Stimulated activated CD8-positive, alpha-beta memory T cell treated with anti-CD3 and anti-CD28 coated beads, Interleukin-7, amount 100 ng/mL, for 4 hours (primary cell): ENCODE results near the gene ATF6.

Source experiments
- DNase-seq, 2 donors: peaks; one replicate each; pipeline ENCODE4 v3.0.0-alpha.2; 2020; ENCODE audit warnings: low read depth in 2 of 2

The ATF6 gene

DNA sequence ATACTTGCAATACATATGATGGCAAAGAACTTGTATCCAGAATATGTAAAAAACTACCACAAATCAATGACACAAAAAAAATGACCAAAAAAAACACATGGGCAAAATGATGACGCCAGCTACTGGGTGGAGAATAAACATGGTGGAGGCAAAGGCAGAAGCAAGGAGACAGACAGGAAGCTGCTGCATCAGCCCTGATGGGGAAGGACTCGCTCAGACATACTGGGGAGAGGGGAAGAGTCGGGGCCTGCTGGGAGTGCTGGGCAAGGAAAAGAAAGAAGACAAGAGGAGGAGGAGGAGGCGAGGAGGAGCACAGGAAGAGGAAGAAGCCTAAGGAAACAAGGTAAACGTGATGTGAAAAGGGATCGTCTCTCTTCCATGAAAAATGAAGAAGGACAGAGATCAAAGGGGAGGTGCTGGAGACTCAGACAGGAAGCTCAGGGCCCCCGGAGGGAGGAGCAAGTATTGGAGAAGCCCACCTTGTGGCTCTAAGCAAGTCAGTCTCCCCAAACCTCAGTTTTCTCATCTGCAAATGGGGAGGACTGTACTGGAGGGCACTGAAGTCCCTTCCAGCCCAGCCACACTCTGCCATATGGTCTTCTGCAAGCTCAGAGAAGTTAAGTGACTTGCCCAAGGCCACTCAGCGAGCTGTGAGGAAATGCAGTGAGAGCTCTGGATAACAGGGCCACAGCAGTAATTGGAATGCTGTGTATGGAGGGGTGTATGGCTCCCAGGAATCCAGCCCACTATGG is 233.4 kb downstream of the ATF6 start:
- DNase-seq, result no peak

DNA sequence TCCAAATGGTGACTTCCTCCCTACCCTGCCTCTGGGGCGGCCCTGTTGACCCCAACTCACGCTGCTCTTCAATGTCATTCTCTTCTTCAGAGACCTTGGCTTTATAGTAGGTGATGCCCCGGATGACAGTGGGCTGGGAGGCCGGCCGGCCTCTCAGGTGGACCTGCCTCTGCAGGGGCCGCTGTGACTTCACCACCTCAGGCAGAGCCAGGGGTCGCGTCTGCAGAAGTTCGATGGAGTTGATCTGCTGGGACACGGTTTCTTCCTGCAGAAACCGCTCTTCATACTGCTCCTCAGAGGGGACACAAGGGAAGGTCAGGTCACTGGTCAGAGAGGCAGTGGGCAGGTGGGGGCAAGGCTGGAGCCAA is 233.9 kb downstream of the ATF6 start:
- DNase-seq, result no peak

DNA sequence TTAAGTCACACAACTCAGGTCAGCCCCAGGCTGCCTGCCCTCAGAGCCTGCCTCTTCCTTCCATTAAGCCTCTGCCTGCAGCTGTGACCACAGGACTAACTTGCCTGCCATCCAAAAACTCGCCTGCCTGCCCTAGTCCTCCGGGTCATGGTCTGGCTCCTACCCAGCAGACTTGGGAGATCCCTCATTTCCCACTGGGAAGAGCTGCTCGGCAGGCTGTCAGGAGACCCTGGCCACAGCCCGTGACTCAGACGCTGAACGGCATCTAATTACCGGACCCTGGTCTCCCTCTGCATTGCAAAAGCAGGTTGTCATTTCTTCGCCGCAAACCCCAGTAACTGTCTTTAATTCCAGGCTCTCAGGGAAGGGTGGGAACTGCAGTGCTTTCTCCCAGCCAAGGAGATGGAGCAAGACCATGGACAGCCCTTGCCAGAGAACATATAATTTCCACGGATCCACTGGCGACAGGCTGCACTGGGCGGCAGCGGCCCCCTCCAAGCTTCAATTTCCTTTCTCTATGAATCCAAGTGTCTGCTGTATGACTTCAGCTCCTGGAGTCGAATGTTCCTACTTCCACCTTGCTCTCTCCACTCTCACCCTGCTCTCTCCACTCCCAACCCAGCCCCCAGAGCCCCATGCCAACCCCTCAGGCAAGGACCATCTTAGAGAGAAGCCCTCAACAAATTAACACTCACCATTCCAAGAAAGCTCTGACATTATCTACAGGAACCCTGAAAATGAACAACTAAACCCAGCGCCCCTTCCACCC is 237.1 kb downstream of the ATF6 start:
- no peak for DNase-seq

DNA sequence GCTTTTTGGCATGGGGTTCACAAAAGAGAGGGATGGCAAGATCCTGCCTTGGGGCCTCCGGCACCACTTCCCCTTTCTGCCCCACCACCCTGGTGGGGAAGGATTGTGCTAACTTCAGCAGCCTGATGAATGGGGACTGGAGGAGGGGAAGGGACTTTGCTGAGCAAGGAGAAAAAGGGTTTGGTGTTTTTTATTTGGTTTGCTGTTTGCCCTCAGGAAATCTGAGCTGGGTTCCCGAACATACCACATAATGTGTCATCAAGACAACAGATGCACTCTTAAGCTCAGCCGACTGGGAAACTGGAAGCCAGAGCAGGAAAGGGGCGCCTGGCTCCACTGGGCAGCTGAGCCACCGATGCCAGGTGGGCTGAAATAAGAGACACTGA is 237.7 kb downstream of the ATF6 start:
- DNase-seq, result no peak

DNA sequence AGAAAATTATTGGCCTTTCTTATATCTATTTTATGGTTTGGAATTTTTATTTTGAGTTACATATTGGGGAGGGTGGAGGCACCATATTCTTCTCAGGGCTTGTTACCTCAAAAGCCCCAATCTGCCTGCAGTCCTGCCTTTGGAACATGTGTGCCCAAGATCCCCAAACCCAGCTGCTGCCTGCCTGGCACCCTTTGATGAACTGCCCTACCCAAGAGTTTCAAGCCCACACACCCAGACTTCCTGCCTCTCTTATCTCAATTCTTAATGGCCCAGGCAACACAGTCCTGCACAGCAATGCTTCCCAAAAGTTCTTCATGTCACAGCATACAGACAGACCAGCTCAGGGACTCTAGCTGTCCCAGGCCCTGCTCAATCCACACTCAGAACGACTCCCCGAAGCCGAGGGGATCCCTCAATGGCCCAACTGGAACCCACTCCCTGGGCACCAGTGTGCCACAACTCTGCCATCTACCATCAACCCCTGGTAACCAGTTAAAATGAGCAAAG is 238.4 kb downstream of the ATF6 start:
- no peak for DNase-seq

DNA sequence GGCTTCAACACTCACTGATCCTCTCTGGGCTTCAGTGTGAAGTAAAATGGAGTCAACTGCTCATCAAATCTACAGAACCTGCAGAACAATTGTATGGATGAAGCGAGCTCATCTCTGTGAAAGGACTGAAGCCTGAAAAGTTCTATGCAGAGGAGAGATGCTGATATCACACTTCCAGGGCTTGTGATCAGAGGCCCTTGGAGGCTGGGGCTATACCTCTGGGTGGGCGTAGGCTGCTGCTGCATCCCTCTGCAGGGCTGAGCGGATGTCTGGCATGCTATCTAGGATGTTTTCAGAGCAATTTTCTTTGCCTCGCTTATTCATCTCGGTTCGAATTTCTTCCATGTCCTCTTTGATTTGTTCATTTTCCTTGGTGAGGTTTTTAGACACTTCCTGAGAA is 240.0 kb downstream of the ATF6 start:
- DNase-seq, result no peak

DNA sequence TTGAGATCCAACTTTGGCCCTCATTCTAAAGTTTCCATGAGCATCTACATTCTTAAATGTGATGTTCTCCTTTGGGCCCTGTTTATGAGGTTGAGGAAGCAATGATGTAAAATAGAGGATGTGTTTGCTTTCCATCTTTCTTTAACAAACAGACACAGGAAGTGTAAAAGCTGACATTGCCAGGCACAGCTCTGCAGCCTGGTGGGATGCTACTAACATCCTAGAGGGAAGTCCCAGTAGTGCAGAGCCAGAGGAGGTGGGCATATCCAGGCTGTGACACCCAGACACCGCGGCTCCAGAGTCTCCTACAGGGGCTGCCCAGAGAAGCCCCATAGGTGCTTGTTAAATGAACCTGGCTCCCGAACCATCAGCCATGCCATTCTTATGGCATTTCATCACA is 241.3 kb downstream of the ATF6 start:
- DNase-seq, result no peak

DNA sequence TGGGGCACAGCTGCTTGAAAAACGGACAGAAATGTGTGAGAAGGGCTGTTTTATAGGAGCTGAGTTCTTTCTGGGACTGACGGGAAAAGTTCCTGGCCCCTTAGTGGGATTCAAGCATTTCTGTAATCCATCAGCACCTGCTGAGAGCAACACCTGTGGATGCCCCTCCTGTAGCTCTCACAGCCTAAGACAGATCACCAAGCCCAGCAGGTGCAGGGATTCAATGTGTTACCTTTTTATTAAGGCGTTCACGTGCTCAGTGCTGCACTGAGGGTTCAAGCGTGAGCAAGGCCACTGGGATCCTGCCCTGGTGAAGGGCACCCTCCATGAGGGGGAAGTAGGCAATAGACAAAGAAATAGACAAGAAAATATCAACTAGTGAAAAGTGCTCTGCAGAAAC is 242.7 kb downstream of the ATF6 start:
- DNase-seq, result no peak

DNA sequence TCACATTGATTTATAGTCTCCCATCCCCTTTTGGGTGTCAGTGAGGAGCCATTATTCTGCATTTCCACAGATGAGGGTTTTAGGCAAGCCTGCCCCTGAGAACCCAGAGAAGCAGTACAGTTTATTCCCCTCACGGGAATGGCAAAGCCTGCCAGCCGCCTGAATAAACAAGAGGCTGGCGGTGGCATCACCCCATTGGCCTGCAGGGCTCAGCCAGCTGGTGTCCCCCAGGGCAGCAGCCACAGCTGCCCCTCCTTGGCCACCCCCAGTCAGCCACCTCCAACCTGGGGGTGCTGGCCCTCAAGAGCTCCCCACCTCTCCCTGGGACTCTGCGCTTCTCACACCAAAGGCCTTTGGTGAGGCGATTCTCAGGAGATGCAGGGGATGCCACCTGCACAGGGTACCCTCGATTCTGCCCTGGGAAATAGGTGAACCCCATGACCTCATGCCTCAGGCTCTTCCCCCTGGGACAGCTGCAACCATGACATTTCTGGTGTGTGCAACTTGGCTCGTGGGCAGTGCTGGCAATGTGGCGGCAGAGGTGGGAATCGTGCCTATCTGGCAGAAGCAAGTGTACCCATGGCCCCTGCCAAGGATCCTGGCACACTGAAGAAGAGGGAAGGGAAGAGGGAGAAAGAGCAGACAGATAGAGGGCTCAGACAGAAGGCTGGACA is 243.5 kb downstream of the ATF6 start:
- DNase-seq, result no peak

DNA sequence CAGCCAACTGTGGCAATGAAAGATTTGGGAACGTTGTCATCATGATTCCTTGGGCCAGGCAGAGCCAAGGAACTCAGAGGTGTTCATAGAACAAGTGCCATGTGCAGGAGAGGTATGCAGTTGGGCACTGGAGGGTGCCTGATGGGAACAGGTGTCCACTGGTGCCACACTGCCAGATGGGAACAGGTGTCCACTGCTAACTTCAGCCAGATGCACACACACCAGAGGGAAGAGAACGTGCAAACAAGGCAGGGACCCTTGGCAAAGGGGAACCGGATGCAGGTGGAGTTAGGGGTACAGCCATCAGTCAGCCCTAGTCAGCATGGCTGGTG is 244.0 kb downstream of the ATF6 start:
- DNase-seq, result no peak

DNA sequence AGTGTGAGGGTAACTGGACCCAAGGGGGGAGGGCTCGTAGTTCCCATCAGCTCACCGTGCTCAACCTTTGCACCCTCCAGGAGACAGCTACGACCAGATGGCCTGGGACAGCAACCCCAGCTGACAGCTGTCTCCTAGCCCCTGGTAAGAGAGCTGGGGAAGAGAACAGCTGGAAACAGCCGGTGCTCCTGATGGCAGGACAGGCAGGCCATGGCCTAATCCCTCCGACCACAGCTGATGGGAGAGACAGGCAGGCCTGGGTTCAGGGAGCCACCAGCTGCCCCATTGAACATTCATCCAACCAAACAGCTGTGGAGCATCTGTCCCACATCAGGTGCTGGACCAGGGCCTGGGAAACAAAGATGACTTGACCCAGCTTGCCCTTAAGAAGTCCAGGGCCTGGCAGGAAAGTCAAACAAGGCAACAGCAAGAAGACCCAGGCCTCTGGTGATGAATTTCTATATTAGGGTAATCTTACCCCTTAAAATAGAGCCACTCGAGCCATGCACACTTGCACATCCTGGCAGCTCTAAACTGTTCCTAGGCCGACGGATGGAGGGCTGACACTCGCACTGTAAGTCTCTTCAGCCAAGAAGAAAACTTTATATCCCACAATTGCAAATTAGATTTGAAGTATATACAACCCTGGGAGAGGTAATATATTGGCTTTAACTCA is 245.4 kb downstream of the ATF6 start:
- DNase-seq, result no peak

DNA sequence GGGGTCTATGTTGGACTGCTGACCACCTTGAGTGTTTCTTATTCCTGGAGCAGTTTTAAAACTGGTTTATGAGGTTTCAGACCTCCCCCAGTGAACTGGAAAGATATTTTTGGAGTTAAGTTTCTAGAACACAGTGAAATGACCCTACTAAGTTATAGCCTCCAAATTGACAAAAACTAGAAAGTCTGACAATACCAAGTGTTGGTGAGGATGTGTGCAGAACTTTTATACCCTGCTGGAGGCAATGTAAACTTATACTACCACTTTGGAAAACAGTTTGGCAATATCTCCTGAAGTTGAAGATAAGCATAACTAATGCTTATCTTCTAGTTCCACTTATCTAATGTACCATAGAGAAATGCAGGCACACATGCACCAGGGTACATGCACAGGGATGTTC is 247.2 kb downstream of the ATF6 start:
- DNase-seq, result no peak
